K562 (cell line): Measurements from ENCODE around the gene WNK1. TPM values are rescaled to one million over a fixed set of nuclear protein-coding genes. Genes with fewer than 3 reads are reported as not detected.

Source experiments
- ATAC-seq: fragments of 200-7000 bp; cut with Tn5 transposase; 3 replicates; pipeline ENCODE4 v1.9.1; 2020; ENCODE audit warnings: moderate library complexity
- BruUV-seq: library from RNA; stranded (reverse); fragments of 400-500 nt; replicated peaks from 2 replicates; lab custom pipeline; 2021; lab: Mats Ljungman, UMichigan
- CTCF ChIA-PET: fragments of 300-600 bp; formaldehyde crosslinking; extraction: SDS; loops from one replicate; lab custom pipeline; 2021; ENCODE audit warnings: low intra/inter-chr PET ratio; lab: Yijun Ruan, JAX
- POLR2A ChIA-PET: fragments of 300-600, 350-650 bp; sonication (Branson Sonifier 250); formaldehyde crosslinking; extraction: SDS; loops from one replicate; lab custom pipeline; 2021; ENCODE audit warnings: antibody characterized with exemption, inconsistent platforms; lab: Yijun Ruan, JAX
- DNase-seq, 4 experiments: peaks; one replicate each; pipeline versions ENCODE4 v3.0.0 to v3.0.0-alpha.2; 2011 to 2018; ENCODE audit warnings: low spot score in 3 of 4, mixed read lengths in 3 of 4; ENCODE audit errors: extremely low read depth in 1 of 4
- FAIRE-seq: peaks from 2 replicates; lab custom pipeline; 2011; peaks lifted over from hg19 to GRCh38; lab: Jason Lieb, UNC
- H2AFZ ChIP-seq: 2 replicates; pipeline ENCODE4 v1.6.0; 2011; ENCODE audit warnings: low read depth, low read length, control low read depth, inconsistent platforms
- H3K27ac ChIP-seq: fragments of 200-600 bp; 3 replicates; pipeline ENCODE4 v1.8.0; 2011; ENCODE audit warnings: low read depth, mild to moderate bottlenecking, control low read depth, inconsistent platforms, low read length, moderate library complexity, mixed read lengths; ENCODE audit errors: extremely low read depth
- H3K27me3 ChIP-seq, 2 experiments: fragments of 300-600 bp in 1 of 2; 2 replicates in 1 of 2; 3 replicates in 1 of 2; pipeline versions ENCODE4 v1.6.0 to v1.8.0; 2011; ENCODE audit warnings: inconsistent platforms in 2 of 2, low read length in 2 of 2, mild to moderate bottlenecking in 1 of 2, mixed read lengths in 1 of 2, moderate library complexity in 1 of 2; ENCODE audit not compliant: control insufficient read depth in 2 of 2, insufficient read depth in 2 of 2
- H3K36me3 ChIP-seq: fragments of 300-600 bp; 3 replicates; pipeline ENCODE4 v1.8.0; 2011; ENCODE audit warnings: mild to moderate bottlenecking, low read length, inconsistent platforms; ENCODE audit not compliant: control insufficient read depth, insufficient read depth
- H3K4me1 ChIP-seq, 2 experiments: fragments of 200-600 bp in 1 of 2; replicated peaks in 1 of 2; 2 replicates in 1 of 2; 3 replicates in 1 of 2; pipeline versions ENCODE4 v1.5.1 to v1.8.0; 2011; ENCODE audit warnings: inconsistent platforms in 2 of 2, low read length in 2 of 2, mild to moderate bottlenecking in 1 of 2, mixed read lengths in 1 of 2, moderate library complexity in 1 of 2; ENCODE audit not compliant: control insufficient read depth in 2 of 2, insufficient read depth in 2 of 2
- H3K4me2 ChIP-seq: 2 replicates; pipeline ENCODE4 v1.6.1; 2011; ENCODE audit warnings: low read length, control low read depth, inconsistent platforms, mixed read lengths; ENCODE audit not compliant: insufficient read depth
- H3K4me3 ChIP-seq: fragments of 200-600 bp; sonication (generic), shearing (Covaris generic); 2 replicates; pipeline ENCODE4 v1.5.1; 2016; ENCODE audit warnings: control low read depth, inconsistent platforms
- H3K79me2 ChIP-seq: fragments of 200-600 bp; 3 replicates; pipeline ENCODE4 v1.8.0; 2011; ENCODE audit warnings: low read length, inconsistent platforms; ENCODE audit not compliant: control insufficient read depth, insufficient read depth
- H3K9ac ChIP-seq, 2 experiments: 2 replicates each; pipeline versions ENCODE4 v1.6.0 to v1.6.1; 2011; ENCODE audit warnings: low read depth in 2 of 2, low read length in 2 of 2, control low read depth in 1 of 2, inconsistent platforms in 1 of 2, mild to moderate bottlenecking in 1 of 2, mixed read lengths in 1 of 2; ENCODE audit not compliant: insufficient read depth in 1 of 2
- H3K9me1 ChIP-seq: one replicate; pipeline ENCODE4 v1.6.0; 2011; ENCODE audit warnings: inconsistent platforms, mild to moderate bottlenecking, low read length, moderate library complexity; ENCODE audit not compliant: control insufficient read depth, insufficient read depth
- H3K9me3 ChIP-seq: replicated peaks from 2 replicates; pipeline ENCODE4 v1.5.1; 2011; ENCODE audit warnings: low read depth, low read length, inconsistent platforms; ENCODE audit not compliant: control insufficient read depth, insufficient read depth
- H4K20me1 ChIP-seq: replicated peaks from 2 replicates; pipeline ENCODE4 v1.6.1; 2011; ENCODE audit warnings: low read length, inconsistent platforms, mixed read lengths; ENCODE audit not compliant: control insufficient read depth, insufficient read depth
- FOXA3 ChIP-seq, 2 experiments: fragments of 450-650 bp in 1 of 2; sonication (generic) in 1 of 2; formaldehyde crosslinking; IDR thresholded peaks in 1 of 2; conservative IDR thresholded peaks in 1 of 2; 2 replicates each; pipeline versions ENCODE4 v1.4.0 to v1.8.0; 2020 to 2022; ENCODE audit warnings: mild to moderate bottlenecking in 2 of 2, missing genetic modification reagents in 1 of 2
- HMBOX1 ChIP-seq: sonication (generic); IDR thresholded peaks from 2 replicates; pipeline ENCODE4 v1.6.1; 2016
- PKNOX1 ChIP-seq: fragments of 450-650 bp; IDR thresholded peaks from 2 replicates; pipeline ENCODE4 v1.6.1; 2016
- ZNF431 ChIP-seq: sonication (generic); formaldehyde crosslinking; IDR thresholded peaks from 2 replicates; pipeline ENCODE4 v1.8.0; 2022; ENCODE audit warnings: mild to moderate bottlenecking, missing genetic modification reagents
- WGBS: fragments of 100-300 bp; shearing (Covaris generic); methylation state at CpG from one replicate; pipeline ENCODE4 v1.1.6; 2016; ENCODE audit warnings: low coverage, mixed read lengths; ENCODE audit not compliant: insufficient coverage; ENCODE audit errors: missing lambda C conversion rate; 5-methylcytosine and 5-hydroxymethylcytosine counted together
- in situ Hi-C: fragments of 300-500 bp; cut with MboI; formaldehyde crosslinking; loops from 4 replicates; pipeline ENCODE4 v1.15.0; 2018; ENCODE audit warnings: inconsistent platforms, mixed read lengths
- intact Hi-C: fragments of 100-400 bp; cut with micrococcal nuclease; formaldehyde crosslinking; loops from 2 replicates; pipeline ENCODE4 v1.14.2; 2022
- polyA plus RNA-seq, 8 experiments: library from polyadenylated mRNA; depleted of rRNA in 4 of 8; stranded (reverse) in 5 of 8; unstranded in 3 of 8; fragments of >200 nt; fragmentation: Nextera tagmentation in 2 of 8; fragmentation: Illumina TruSeq in 1 of 8; extraction: Ambion mirVana in 2 of 8; extraction: Trizol in 1 of 8; gene quantifications; 2 replicates each; pipeline versions ENCODE4 v1.2.1 to v1.2.3, GENCODE V29; 2011 to 2014; ENCODE audit warnings: inconsistent platforms in 1 of 8, missing spikeins in 1 of 8
- total RNA-seq, 7 experiments: library from RNA; depleted of rRNA in 6 of 7; stranded (reverse); fragments of >200 nt in 6 of 7; fragmentation: Illumina TruSeq in 2 of 7; extraction: Trizol in 2 of 7; gene quantifications; 2 replicates each; pipeline versions ENCODE4 v1.2.1 to v1.2.3, GENCODE V29; 2011 to 2021; ENCODE audit warnings: low replicate concordance in 1 of 7

The WNK1 gene
- total and polyA plus RNA-seq, 9 of the 15 experiments (the other 6 are each of a cell fraction or from before 2014, with no cell fraction given) = 4.3 to 73.9 (median 31.0) TPM

DNA sequence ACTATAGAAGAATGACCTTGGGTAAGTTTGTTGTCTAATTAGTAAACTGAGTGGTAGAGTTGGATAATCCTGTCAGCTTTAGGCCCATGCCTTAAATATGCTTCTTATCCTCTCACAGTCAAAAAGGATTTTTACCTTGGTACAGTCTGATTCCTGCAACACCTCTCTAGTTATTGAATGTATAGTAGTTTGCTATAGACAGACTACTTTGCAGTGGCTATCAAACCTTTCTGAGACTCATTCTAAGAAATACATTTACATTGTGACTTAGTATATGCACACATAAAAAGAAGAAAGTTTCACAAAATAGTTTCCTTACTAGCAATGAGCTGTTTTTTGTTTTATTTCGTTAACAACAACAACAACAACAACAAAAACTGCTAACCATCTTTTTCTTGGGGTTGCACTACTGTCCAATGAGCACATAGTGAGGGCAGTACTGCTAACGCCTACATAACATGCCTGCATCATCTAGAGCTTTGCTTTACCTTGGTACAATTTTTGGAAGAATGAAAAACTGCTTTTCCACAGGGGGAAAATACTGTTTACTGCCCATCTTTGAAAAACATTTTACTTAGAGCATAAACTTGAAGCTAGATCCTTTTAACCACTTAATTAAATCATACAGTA lies 28.5 kb downstream of the WNK1 start:
- ATAC-seq (peak; percentile 45; the same call in 1 of the 3 replicates), FAIRE-seq (no peak), DNase-seq (no peak)
- Histone ChIP-seq H3K9me3 (no peaks in the 10 kb centered on the region), H3K4me2 (no peak overlapping the region), H3K9ac (no peak overlapping the region), H4K20me1 (peaks cover 11% of the 10 kb centered on the region), H3K4me3 (no peak overlapping the region), H3K4me1 (peaks cover 0 to 11% of the 10 kb centered on the region in 2 experiments; a peak in 3 of 5 replicates), H3K27me3 (no peaks in the 10 kb centered on the region), H3K9me1 (no peaks in the 10 kb centered on the region), H2AFZ (no peak overlapping the region), H3K36me3 (no peaks in the 10 kb centered on the region), H3K27ac (peak overlapping the region; percentile 8; the same call in 1 of the 3 replicates), H3K79me2 (peaks cover 91% of the 10 kb centered on the region)
- TF ChIP-seq ZNF431 (CRISPR knock-in tag) (no peak), HMBOX1 (0 out of 2 replicates have a peak, but pooled peaks have one; percentile 41), PKNOX1 (no peak), FOXA3 (CRISPR knock-in tag; conservative IDR thresholded peaks at IDR 0.05 in 1 of 2, IDR thresholded peaks at IDR 0.05 in 1 of 2) (no peak)
- intact Hi-C loops (no loop called here), in situ Hi-C loops (no loop called here)
- 65% methylated on average over 2 of the region's 2 CpGs for WGBS
- no TSS peak for BruUV-seq
- ChIA-PET CTCF (no interaction called here), POLR2A (interaction anchor here (0.8 to 2.4 kb wide), 3 partner anchors 10 to 26 kb away, joined by 3 to 10 read pairs (median 3); no protein-coding TSS in a partner anchor)
